ENCODE results near the gene CMTM3.
A peak's percentile ranks its signal among the peaks of the same experiment; 100 is the strongest.
"Not testable (repeated sequence)": the region's sequence is repeated elsewhere in the genome, so short reads cannot be mapped to it uniquely, and the experiment has no call there.

CMTM3 gene

DNA sequence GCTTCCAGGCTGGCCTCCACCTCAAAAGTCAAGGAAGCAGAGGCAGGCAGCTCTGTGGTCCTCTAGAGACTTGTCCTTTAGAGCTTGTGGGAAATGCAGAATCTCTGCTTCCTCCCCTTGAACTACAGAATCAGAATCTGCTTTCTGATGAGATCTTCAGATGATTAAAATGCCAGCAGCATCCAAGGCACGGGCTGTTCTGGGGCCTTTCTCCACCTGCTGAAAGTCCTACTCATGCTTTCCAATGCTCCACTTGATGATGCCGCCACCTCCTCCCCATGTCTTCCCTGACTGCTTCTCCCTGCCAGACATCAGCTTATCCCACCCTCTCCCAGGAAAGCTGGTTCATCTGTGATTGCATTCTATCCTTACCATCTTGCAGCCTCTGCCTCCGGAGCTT lies 33.3 kb downstream of the CMTM3 start:
- DNase-seq, result no peak

DNA sequence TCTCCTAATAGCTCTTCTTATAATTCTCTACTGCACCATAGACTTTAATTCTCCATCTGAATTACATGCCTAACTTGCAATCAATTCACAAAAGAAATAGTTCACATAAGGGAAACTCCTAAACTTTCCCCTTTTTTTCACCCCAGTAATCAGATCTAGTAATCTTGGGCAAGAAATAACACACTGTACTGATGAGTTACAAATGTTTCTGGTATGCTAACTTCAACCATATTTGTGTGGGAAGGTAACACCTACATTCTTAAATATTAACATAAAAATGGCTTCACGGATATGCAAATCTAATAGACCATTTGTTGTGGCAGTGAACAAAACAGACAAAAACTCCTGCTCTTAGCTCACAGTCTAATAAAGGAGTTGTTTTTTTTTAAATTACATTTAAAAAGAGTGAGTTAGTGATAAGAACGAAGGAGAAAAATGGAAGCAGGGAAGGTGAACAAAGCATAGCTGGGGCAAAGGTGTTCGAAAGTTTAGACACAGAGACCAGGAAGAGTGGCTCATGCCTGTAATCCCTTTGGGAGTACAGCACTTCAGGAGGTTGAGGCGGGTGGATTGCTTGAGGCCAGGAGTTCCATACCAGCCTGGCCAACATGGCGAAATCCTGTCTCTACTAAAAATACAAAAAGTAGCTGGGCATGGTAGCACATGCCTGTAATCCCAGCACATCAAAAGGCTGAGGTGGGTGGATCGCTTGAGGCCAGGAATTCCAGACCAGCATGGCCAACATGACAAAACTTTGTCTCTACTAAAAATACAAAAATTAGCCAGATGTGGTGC lies 34.8 kb downstream of the CMTM3 start:
- DNase-seq, result no peak

DNA sequence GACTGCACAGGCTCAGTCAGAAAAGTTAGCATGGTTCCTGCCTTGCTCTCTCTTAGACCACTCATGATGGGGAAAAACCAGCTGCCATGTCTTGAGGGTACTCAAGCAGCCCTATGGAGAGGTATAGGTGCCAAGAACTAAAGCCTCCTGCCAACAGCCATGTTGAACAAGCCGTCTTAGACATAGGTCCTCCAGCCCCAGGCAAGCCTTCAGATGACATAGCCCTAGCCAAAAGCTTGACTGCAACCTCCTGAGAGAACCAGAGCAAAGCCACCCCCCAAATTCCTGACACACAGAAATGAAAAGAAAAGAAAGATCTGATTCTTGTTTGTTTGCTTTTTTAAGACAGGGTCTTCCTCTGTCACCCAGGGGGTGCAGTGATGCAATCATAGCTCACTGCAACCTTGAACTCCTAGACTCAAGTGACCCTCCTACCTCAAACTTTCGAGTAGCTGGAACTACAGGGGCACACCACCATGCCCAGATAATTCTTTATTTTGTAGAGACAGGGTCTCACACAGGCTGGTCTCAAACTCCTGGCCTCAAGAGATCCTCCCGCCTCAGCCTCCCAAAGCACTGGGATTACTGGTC lies 36.3 kb downstream of the CMTM3 start:
- DNase-seq, result no peak

- DNase-seq, result no peak
These were observed 36.9 kb downstream of the CMTM3 start for GRCh38 chr16:66641387-66641786.

GRCh38 chr16:66647866-66648265 lies 43.4 kb downstream of the CMTM3 start:
- DNase-seq, result no peak

- no peak for DNase-seq
These were observed 44.7 kb downstream of the CMTM3 start for GRCh38 chr16:66649167-66649566.

GRCh38 chr16:66649636-66650205 lies 45.2 kb downstream of the CMTM3 start:
- no peak for DNase-seq

DNA sequence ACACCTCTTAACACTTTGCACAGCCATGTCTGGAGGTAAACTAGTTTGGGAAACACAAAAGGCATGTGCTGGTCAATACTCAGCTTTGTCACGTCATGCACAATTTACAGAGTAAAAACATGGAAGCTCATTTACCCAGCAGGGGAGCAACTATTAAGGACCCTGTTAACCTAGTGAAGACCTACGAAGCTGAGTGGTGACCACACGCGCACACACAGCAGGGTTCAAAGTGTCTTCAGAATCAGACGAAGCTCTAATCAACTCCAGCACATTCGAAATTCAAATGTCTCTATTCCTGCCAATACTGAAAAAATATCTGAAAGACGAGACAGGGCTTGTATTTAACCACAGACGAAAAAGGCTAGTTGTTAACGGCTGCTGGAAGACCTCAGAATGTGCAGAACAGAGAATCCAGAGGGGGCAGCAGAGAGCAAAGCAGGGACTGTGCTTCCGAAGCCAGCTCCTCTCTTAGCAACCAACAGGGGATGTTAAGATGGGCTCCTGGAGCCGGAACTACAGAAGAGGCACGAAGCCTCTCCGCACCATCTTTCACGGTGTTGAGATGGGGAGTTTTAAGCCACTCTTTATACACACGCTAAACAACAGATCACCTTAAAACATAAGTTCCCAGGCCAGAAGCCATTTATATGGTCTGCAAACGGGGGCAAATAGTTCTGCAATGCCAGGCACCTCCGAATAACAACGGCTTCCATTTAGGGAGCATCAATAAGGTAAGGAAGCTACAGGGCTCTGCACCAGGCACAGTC lies 46.4 kb downstream of the CMTM3 start:
- peak; percentile 94 for DNase-seq

DNA sequence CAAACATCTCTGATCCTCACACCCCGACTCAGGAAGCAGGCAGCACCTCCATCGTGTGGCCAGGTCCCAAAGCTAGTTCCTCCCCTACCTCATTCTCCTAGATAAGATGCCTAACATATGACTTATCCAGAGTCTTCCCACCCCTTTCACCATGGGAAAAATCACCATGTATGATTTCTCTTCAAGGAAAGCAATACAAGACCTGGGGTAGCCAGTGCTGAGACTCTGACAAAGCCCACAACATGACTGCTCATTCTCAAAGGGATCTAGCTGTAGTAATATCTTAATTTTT lies 46.9 kb downstream of the CMTM3 start:
- no peak for DNase-seq

DNA sequence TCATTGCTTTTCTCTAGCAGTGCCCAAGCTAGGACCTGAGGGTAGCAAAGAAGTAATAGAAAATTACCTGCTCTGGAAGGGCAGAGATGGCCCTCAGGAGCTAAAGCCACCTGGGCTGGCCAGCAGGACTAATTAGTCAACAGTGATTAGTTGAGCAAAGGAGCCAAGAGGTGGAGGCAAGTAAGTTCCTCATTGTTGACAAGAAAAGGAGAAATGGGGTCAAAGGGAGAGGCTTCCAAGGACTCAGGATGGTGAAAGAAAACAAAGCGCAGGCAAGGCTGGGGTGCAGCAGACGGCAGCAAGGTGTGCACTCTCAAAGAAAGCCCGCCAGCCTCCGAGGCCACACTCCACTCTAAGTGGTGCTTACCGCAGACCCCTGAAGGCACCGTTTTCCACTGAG lies 47.5 kb downstream of the CMTM3 start:
- no peak for DNase-seq

DNA sequence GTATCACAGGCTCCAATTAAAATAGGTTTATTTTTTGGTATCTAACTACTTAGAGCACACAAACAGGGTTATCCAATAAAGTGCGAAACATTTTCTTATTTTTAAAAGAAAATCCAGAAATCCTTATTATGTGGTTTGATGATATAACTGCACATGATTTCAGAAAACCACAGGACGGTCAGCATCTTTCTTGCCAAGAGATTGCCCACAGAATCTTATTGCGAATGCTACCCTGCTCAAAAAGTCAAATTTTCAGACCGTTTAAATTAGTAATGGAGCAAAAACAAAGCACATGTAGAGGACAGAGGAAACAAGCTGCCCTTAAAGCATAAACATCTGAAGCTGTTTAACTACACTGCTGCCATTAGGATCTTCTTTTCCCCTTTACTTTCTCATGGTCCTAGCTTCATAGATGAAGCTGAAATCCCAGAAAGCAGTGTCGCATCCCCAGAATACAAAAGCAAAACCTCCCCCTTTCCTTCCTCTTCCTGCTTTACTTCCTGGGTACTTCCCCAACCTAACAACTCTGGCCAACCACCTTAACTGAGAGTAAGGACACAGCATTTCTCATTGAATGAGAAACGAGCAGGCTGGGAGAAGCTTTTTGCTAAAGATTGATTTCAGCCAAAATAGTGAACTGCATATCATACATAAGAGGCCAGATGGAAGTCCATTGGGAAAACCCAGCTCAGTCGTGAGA lies 48.3 kb downstream of the CMTM3 start:
- DNase-seq, result no peak

DNA sequence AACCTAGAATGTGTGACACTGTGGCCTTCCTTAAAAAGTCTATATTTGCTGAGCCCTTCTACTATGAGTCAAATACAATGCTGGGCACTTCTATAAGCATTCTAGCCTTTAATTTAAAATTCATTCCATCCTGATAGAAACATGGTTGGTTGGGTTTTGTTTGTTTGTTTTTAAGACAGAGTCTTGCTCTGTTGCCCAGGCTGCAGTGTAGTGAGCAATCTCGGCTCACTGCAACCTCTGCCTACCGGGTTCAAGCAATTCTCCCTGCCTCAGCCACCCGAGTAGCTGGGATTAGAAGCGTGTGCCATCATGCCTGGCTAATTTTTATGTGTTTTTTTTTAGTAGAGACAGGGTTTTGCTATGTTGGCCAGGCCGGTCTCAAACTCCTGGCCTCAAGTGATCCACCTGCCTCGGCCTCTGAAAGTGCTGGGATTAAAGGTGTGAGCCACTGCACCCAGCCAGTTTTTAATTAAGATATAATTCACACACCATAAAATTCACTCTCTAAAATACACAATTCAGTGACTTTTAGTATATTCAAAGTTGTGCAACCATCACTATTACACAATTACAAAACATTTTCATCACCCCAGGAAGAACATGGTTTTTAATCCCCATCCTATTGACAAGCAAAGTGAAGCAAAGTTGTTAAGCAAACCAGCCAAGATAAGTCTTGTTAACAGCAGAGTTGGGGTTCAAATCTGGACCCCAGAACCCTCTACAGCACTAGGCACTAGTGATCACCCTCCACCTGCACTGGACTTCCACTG lies 49.3 kb downstream of the CMTM3 start:
- DNase-seq, result peak; percentile 39

- DNase-seq, result no peak
These were observed 52.0 kb downstream of the CMTM3 start for GRCh38 chr16:66656547-66656946.

DNA sequence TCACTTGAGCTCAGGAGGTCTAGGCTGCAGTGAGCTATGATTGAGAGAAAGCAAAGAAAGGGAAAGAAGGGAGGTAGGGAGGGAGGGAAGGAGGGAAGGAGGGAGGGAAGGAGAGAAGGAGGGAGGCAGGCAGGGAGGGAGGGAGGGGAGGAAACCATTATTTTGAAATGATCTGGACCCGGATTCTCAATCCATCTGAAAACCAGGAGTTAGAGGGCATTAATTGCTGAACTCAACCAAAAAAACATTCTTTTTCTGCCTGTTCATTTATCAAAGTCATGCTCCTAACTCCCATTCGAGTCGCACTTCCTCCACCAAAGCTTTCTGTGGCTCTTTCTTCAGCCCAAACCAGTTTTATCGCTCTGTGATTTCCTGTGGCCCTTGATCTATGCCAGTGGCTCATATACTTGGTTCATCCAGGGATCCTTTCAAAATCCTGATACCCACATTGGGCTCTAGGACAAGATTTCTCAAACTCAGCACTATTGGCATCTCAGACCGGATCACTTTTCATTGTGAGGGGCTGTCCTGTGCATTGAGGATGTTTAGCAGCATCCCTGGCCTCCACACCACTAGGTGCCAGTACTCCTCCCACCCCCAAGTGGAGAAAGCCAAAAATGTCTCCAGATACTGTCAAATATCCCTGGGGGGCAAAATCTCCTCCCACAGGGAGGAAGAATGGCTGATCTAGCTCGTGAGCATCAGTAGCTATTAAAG lies 53.8 kb downstream of the CMTM3 start:
- DNase-seq, result peak; percentile 51

DNA sequence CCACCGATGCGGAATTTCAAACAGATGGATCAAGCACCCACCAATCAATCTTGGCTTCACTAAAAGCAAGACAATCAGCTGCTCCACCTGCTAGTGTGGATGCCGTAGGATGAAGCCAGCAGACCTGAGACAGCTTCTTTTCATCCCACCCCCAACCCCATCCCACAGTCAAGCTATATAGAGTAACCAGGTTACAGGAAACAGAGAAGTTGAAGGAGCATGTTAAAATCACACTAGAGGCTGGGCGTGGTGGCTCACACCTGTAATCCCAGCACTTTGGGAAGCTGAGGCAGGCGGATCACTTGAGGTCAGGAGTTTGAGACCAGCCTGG lies 54.3 kb downstream of the CMTM3 start:
- no peak for DNase-seq

- peak; percentile 59 for DNase-seq
These were observed 56.1 kb downstream of the CMTM3 start for GRCh38 chr16:66660422-66661209.

GRCh38 chr16:66661210-66661560 lies 56.7 kb downstream of the CMTM3 start:
- DNase-seq, result no peak

GRCh38 chr16:66661671-66662346 lies 57.3 kb downstream of the CMTM3 start:
- DNase-seq, result not testable (repeated sequence)

DNA sequence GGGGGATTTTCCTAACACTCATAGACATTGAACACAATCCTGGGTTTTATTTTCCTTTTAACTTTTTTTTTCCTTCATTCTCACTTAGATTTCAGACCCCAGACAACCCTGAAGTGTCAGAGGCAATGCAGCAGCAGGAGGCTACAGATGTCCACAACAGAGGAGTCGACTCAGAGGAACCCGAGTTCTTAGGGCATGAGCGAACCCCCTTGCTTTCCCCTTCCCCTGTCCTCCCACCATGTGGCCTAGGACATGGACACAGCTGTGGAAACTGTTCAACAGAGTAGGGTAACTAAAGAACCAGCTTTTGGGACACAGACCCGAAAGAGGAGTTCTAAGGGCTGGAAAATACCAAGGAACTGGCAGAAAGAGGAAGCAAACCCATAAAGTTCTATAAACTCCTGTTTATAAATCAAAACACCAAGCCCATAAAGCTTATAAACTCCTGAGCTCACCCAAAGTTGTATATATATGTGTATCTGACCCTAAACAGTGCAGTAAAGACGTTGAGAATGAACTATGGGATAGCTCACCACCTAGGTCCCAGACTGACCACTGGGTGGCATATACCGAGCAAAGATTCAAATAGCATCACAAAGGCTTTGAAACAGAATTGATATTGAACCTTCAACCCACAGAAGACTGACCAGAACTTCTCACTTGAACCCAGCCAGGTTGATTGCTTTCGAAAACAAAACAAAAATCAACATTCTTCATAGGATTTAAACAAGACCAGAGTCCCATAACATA lies 58.1 kb downstream of the CMTM3 start:
- peak; percentile 58 for DNase-seq

Measured in hematopoietic multipotent progenitor cell treated with erythropoietin and hydrocortisone succinate and interleukin-3 and kit ligand, for 6 days (in vitro differentiated cells).